Epidermal melanocyte (primary cell): Measurements from ENCODE around the gene GTF2H1.
"Not testable (repeated sequence)": the region's sequence is repeated elsewhere in the genome, so short reads cannot be mapped to it uniquely, and the experiment has no call there.

Experiments used
- DNase-seq: peaks from one replicate; pipeline ENCODE4 v3.0.0; 2011; ENCODE audit warnings: low spot score; ENCODE audit not compliant: insufficient read length

GTF2H1 gene

DNA sequence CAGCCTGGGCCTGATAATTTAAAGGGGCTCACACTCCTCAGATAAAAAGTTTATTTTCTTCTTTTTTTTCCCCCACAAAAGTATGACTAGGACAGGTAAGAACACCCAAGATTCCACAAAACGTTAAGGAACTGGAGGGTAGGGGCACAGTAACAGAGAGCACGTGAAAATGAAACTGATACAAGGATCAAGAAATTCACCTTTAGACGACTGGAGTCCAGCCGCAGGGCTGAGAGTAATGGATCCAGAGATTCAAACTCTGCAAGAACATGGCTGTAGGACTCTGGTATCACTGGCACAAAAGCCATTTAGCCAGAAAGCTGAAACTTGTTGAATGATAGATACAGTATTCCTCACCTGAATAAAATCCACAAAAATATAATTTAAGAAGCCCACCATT lies 4.8 kb upstream of the GTF2H1 start:
- DNase-seq = no peak

DNA sequence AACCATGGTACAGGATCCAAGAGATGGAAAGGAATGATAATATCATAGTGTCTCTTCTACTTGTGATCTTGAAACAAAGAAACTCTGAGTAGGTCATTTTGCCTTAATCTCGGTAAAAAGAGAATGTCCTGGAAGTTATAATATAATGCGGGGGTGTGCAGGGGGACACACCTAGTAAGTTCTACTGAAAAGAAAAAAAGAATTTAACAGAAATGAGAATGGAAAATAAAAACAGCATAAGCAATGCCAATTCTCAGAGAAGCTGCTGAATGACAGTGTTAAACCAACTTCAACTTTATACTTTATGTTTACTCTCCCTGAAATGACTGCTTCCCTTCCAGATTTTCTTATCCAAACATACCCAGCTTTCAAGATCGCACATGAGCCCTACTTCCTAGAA lies 2.5 kb upstream of the GTF2H1 start:
- DNase-seq = no peak

DNA sequence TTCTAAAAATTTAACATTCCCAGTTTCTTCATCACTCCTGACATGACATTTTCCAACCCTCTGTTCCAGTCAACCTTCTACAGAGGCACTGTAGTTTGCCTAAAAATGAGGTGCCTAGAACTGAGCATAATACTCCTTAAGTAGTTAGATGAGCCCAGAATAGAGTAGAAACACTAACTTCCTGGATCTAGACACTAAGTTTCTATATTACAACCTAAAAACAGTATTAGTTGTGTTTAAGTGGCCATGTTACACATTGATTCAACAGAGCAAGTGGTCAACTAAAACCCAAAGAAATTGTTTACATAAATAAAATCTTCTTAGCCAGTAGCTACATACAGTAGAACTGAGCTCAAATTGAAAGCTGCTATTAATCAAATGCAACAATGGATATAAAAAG lies 1.8 kb upstream of the GTF2H1 start:
- DNase-seq = no peak

DNA sequence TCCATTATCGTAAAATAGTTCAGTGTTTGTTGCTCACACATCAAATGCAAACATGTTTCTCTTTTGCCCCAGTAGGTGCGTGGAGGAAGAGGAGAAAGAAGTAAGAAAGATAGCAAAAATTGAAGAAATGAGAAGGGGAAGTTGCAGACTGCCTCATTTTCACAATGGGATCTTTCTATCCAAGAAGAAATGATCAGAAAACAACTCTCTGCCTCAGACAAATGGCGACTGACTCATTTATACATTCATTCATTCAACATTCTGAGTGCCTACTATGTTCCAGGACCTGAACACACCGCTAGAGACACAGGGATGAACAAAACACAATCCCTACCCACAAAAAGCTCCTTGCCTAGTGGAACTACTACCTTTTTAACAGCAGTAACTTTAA lies 794 bp upstream of the GTF2H1 start:
- no peak for DNase-seq

GRCh38 chr11:18322818-18323570 lies 627 bp downstream of the GTF2H1 start:
- no peak for DNase-seq

- DNase-seq = not testable (repeated sequence)
These were observed 1.5 kb downstream of the GTF2H1 start for GRCh38 chr11:18323881-18324280.

GRCh38 chr11:18324381-18324780 lies 2.0 kb downstream of the GTF2H1 start:
- no peak for DNase-seq

DNA sequence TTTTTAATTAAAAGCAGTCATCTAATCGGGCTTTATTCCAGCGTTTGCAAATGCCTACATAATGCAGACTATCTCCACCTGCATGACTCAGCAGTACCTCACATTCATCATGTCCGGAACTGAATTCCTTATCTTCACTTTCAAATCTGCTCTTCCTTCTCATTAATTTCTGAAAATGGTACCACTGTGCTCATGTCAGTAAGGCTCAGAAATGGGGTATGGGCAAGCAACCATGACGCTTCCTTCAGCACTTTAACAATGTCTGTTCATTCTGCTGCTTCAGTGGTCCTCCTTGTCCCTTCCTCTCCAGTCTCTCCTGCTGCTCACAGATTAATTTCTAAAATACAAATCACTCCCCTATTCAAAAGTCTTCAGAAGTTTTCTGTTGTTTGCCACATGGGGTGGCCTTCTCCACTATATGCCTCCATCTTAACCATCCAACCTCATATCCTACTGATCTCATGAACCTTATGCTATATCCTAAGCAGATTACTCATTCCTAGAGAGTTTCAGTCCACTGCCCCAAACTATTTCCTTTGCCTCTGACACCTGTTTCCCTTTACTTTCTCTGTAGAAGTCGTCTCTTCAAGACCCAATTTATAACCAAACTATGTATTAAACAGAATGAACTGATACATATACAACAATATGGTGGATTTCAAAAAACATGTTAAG lies 7.0 kb downstream of the GTF2H1 start:
- no peak for DNase-seq

DNA sequence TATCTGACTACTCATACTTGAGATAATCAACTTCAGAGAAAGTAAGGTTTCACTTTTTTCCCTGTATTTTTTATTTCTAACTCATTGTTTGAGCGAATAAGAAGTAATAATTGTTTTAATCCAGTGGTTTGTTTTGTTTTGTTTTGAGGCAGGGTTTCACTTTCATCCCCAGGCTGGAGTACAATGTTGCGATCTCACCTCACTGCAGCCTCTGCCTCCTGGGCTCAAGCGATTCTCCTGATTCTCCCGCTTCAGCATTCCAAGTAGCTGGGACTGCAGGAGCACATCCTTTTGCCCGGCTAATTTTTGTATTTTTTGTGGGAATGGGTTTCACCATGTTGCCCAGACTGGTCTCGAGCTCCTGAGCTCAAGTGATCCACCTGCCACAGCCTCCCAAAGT lies 8.6 kb downstream of the GTF2H1 start:
- no peak for DNase-seq

- DNase-seq = no peak
These were observed 9.9 kb downstream of the GTF2H1 start for GRCh38 chr11:18332302-18332701.

- DNase-seq = no peak
These were observed 10.5 kb downstream of the GTF2H1 start for GRCh38 chr11:18332891-18333290.

- no peak for DNase-seq
These were observed 25.2 kb downstream of the GTF2H1 start for GRCh38 chr11:18347471-18348125.

DNA sequence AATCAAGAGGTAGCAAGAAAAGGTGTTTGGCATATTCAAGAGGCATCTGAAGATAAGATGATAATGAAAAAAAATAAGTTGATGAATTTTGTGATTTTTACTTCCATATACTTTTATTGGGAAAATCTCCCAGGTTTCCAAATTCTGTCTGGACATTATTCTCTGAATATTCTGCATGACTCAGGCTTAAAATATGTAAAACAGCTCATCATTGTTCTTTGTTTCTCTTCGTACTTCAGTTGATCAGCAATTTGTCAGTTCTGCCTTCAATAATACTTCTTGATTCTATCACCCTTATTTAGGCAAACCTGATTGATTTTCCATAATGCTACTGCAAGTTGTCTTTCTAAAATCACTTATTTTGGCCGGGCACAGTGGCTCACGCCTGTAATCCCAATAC lies 30.2 kb downstream of the GTF2H1 start:
- no peak for DNase-seq

DNA sequence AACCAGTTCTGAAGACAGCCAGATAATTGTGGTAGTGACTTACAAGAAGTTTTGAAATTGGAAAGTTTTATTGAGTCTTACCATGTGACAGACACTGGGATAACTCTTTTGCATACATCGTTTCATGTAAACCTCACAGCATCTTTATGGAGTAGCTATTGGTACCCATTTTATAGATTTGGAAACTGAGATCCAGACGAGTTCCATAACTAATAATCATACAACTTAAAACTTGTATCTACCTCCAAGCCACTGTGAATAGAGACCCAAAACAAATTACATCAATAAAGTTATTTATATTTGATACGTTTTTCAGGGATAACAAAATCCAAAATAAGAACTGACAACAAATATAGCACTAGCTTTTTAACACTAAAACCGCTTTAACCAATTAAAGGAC lies 36.3 kb downstream of the GTF2H1 start:
- no peak for DNase-seq

DNA sequence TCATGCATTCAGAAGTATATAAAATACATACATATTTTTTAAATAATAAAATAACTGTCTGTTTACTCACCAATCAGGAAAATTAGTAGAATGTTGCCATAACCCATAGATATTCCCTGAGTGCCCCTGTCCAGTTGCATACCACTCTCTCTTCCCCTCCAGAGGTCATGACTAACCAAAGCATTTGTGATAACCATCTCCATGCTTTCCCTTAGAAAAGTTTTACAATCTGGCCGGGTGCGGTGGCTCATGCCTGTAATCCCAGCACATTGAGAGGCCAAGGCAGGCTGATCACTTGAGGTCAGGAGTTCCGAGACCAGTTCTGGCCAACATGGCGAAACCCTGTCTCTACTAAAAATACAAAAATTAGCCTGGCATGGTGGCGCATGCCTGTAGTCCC lies 38.8 kb downstream of the GTF2H1 start:
- no peak for DNase-seq

- DNase-seq = no peak
These were observed 42.2 kb downstream of the GTF2H1 start for GRCh38 chr11:18364495-18365073.

DNA sequence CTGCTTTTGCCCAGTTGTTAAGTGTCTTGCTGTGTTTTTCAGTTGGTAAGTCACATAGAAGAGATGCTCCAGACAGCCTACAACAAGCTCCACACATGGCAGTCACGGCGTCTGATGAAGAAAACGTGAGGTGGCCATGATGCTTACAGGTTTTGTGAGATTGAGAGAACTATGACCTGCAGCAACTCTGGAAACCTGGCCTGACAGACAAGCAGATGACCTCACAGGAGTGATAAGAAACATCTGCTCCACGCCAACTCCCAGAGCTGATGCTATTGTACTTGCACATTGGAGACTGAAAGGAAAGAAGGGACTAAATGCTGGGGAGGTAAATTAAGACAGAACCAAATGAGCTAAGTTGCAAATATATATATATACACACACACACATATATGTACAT lies 43.4 kb downstream of the GTF2H1 start:
- DNase-seq = no peak

DNA sequence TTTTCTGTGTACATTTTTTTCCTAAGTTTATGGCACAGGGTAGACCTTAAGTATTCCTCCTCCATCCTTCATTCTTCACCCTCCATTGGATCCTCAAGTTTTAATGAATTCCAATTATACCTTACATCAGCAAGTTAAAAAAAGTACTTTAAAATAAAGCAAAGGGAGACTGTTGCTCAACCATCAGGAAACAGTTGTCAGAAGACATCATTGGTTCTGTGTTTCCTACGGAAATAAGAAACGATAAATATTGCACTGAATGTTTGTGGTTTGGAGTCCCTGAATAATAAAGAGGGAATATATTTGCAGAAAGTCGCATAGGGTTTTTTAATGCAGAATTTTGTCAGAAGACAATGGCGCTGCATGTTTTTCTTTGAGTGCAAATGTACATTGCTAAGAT lies 43.9 kb downstream of the GTF2H1 start:
- DNase-seq = no peak

DNA sequence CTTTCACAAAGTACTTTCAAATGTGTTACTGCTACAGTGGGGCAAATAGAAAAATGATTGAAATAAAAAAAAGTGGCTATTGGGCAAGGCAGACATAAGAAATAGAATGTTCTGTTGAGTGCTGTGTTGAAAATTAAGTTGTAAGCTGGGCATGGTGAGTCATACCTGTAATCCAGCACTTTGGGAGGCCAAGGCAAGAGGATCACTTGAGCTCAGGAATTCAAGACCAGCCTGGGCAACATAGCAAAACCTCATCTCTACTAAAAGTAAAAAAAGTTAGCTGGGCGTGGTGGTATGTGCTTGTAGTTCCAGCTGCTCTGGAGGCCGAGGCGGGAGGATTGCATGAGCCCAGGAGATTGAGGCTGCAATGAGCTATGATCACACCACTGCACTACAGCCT lies 45.1 kb downstream of the GTF2H1 start:
- no peak for DNase-seq

- no peak for DNase-seq
These were observed 45.9 kb downstream of the GTF2H1 start for GRCh38 chr11:18368221-18368620.

DNA sequence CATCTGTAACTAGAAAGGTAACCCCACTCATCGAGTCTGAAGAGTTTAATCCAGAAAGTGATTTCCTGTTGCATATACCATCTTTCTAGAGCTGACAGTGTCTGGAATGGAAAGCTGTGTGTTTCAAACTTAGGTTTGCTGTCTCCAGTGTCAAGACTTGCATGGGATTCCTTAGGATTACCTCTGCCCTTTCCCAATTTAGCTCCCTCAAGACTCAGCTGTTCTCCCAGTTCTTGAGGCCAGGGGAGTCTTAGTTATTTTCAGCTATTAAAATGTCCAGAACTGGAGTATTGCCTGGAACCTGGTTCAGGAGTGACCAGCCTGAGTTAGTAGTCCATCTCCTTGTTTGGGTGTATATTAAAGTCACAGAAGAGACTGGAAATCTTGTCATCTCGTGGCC lies 47.0 kb downstream of the GTF2H1 start:
- no peak for DNase-seq

- no peak for DNase-seq
These were observed 48.9 kb downstream of the GTF2H1 start for GRCh38 chr11:18371279-18371678.
